SK-N-SH treated with all-trans-retinoic acid at 6 μM for 48 hours (cell line): Measurements from ENCODE around the gene GNG8.

Source experiments
- ARNTL ChIP-seq: fragments of 450-650 bp; formaldehyde crosslinking; IDR thresholded peaks from 2 replicates; pipeline ENCODE4 v1.5.0; 2020; ENCODE audit warnings: low read depth, mild to moderate bottlenecking, moderate library complexity, borderline replicate concordance
- CREB5 ChIP-seq: fragments of 250-450 bp; sonication (Bioruptor Pico); IDR thresholded peaks from 2 replicates; pipeline ENCODE4 v1.5.1; 2020; ENCODE audit warnings: low read depth, mild to moderate bottlenecking, moderate library complexity
- ESRRG ChIP-seq: fragments of 250-450 bp; sonication (Bioruptor Pico); IDR thresholded peaks from 2 replicates; pipeline ENCODE4 v1.6.1; 2021; ENCODE audit warnings: mild to moderate bottlenecking
- PATZ1 ChIP-seq: fragments of 250-450 bp; sonication (Bioruptor Pico); IDR thresholded peaks from 2 replicates; pipeline ENCODE4 v1.8.0; 2020; ENCODE audit warnings: mild to moderate bottlenecking, moderate library complexity, borderline replicate concordance
- RARB ChIP-seq: fragments of 250-450 bp; sonication (Bioruptor Pico); IDR thresholded peaks from 2 replicates; pipeline ENCODE4 v1.8.0; 2021; ENCODE audit warnings: mild to moderate bottlenecking, moderate library complexity
- ZC3H10 ChIP-seq: fragments of 250-450 bp; sonication (Bioruptor Pico); IDR thresholded peaks from 2 replicates; pipeline ENCODE4 v1.5.1; 2021; ENCODE audit warnings: mild to moderate bottlenecking, moderate library complexity
- ZFP3 ChIP-seq: fragments of 250-450 bp; sonication (Bioruptor Pico); IDR thresholded peaks from 2 replicates; pipeline ENCODE4 v1.5.0; 2020; ENCODE audit warnings: mild to moderate bottlenecking, moderate library complexity
- ZFP30 ChIP-seq: fragments of 450-650 bp; formaldehyde crosslinking; IDR thresholded peaks from 2 replicates; pipeline ENCODE4 v1.5.0; 2022; ENCODE audit warnings: mild to moderate bottlenecking, moderate library complexity
- ZNF565 ChIP-seq: fragments of 450-650 bp; formaldehyde crosslinking; conservative IDR thresholded peaks from 2 replicates; pipeline ENCODE4 v1.5.0; 2020; ENCODE audit warnings: low read depth, mild to moderate bottlenecking, moderate library complexity
- ZNF8 ChIP-seq: fragments of 450-650 bp; formaldehyde crosslinking; IDR thresholded peaks from 2 replicates; pipeline ENCODE4 v1.5.0; 2020; ENCODE audit warnings: mild to moderate bottlenecking, moderate library complexity

- no peak for TF ChIP-seq ZNF8 (CRISPR knock-in tag)
- TF ChIP-seq ZC3H10 (CRISPR knock-in tag): no peak
- no peak for TF ChIP-seq ZFP3 (CRISPR knock-in tag)
- no peak for TF ChIP-seq ESRRG (CRISPR knock-in tag)
- TF ChIP-seq ARNTL (CRISPR knock-in tag): no peak
- TF ChIP-seq RARB (CRISPR knock-in tag): no peak
- no peak for TF ChIP-seq ZFP30 (CRISPR knock-in tag)
- no peak for TF ChIP-seq PATZ1 (CRISPR knock-in tag)
- TF ChIP-seq CREB5 (CRISPR knock-in tag): no peak
- no peak for TF ChIP-seq ZNF565
Measured at GRCh38 chr19:46606681-46607447, 29.1 kb downstream of the GNG8 start.
